Activated CD4-positive, alpha-beta T cell treated with anti-CD3 and anti-CD28 coated beads, Interleukin-2, amount 50 U/mL, for 4 hours (primary cell): ENCODE data around the gene ZFP57.

ENCODE experiments used
- DNase-seq, 2 experiments: peaks; one replicate each; pipeline ENCODE4 v3.0.0-alpha.2; 2020

The ZFP57 gene

DNA sequence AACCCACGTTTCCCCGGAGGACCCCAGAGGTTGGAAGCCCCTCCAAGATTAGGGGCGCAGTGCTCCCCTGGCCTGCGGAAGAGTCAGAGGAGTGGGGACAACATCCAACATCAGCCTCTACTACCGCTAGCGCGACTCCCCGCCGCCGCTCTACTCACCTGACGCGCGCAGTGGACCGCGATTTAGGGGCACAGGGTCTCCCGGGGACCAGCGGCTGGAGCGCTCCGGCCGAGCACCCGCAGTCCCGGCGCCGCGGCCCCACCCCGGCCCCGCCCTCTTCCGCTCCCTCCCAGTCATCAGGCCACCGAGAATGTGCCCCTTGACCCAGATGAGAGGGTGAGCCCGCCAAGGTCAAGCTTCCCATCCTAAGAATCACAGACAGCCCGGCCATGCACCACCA lies at the start of gene ZFP57:
Gene ZFP57 (minus strand): TSS at position 249 of the 400 bp plus-strand sequence. CDS start 4,149 bp downstream, outside the sequence.
- no peak for DNase-seq

DNA sequence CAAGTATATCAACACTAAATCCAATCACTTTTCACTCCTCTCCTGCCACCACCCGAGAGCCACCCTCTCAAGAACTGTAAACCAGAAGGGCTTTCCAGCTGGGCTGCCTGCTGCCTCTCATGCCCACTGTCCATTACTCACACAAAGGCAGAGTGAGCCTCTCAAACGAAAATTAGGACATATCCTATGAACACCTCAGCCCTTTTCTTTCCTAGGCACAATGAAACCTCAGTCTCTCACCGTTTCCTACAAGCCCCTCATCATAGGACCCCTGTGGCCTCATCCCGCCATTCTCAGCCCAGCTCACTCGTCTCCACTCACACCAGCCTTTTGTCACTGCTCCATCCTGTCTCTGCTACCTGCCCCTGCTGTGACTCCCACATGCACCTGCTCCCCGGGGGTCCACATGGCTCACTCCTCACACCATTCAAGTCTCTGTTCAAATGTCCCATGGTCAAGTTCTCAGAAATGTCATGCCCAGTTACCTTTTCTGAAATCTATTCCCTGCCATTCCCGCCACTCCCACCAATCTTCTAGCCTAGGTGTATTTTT lies 49.7 kb upstream of the ZFP57 start:
- no peak for DNase-seq

- DNase-seq: no peak
These were observed 48.9 kb upstream of the ZFP57 start for GRCh38 chr6:29729774-29730328.

DNA sequence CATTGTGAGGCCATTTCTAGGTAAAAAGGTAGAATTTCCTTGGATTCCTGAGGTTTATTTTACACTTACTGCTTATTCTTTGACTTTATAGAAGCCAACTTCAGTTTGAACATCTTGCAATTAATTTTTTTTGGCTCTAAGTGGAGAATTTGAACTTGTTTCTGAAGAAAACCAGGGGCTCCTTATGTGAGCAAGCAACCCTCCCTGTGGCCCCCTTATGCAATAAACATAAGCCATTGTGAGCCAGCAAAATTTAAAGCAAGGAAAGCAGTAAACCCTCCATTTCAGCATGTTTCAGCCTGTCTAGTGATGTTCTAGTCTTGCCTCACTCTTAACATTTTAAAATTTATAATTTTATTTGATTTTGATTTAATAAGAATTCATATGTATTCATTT lies 47.9 kb upstream of the ZFP57 start:
- no peak for DNase-seq

DNA sequence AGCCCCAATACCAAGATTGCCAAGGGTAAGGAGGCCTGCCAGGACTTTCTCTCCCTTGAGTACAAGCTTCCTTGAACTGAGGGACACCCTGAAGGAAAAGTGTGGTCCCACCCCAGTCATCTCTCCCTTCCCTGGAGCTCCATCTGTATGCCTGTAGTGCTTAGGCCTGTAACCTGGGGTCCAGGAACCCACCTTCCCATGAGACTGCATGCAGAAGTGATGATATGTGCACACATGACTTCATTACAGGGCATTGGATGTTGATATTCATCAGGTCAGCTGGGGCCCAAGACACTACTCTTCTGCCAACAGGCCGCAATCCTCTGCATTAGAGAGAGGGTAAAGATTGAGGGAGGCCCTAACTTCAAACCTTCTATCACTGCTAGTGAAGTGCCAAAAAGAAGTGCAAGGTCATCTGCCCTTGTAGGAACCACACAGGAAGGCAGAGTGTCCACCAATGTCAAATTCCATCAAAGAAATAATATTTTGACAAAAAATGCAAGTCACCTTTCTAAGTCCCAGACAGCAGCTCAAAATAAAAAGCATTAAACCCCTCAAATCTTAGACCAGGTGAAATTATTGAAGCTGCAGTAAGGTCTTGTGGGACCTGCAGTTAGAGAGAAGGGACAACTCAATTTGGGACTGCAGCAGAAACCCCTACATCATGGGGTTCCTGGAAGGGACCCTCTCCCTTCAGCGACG lies 47.4 kb upstream of the ZFP57 start:
- DNase-seq: no peak

DNA sequence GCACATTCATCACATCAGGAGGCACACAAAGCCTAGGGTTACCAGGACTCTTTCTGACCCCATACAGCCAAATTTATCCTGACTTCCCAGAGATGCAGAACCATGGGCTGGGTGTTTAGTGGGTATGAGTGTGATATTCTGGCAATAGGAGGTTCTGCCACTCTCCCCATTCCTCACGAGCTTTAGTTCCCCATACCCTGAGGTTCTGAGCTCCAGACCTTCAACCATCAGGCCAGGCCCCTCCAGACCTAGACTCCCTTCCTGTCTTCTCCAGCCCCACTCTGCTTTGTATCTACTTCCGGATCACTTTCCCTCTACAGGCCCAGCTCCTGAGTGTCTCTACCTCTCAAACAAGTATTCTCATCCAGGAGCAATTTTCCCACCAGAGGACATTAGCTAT lies 46.7 kb upstream of the ZFP57 start:
- DNase-seq: no peak

- DNase-seq: no peak
These were observed 45.7 kb upstream of the ZFP57 start for GRCh38 chr6:29726571-29727194.

DNA sequence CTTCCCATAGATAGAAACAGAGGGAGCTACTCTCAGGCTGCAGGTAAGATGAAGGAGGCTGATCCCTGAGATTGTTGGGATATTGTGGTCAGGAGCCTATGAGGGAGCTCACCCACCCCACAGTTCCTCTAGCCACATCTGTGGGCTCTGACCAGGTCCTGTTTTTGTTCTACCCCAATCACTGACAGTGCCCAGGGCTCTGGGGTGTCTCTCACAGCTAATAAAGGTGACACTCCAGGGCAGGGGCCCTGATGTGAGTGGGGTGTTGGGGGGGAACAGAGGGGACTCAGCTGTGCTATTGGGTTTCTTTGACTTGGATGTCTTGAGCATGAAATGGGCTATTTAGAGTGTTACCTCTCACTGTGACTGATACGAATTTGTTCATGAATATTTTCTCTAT lies 45.0 kb upstream of the ZFP57 start:
- DNase-seq: no peak

DNA sequence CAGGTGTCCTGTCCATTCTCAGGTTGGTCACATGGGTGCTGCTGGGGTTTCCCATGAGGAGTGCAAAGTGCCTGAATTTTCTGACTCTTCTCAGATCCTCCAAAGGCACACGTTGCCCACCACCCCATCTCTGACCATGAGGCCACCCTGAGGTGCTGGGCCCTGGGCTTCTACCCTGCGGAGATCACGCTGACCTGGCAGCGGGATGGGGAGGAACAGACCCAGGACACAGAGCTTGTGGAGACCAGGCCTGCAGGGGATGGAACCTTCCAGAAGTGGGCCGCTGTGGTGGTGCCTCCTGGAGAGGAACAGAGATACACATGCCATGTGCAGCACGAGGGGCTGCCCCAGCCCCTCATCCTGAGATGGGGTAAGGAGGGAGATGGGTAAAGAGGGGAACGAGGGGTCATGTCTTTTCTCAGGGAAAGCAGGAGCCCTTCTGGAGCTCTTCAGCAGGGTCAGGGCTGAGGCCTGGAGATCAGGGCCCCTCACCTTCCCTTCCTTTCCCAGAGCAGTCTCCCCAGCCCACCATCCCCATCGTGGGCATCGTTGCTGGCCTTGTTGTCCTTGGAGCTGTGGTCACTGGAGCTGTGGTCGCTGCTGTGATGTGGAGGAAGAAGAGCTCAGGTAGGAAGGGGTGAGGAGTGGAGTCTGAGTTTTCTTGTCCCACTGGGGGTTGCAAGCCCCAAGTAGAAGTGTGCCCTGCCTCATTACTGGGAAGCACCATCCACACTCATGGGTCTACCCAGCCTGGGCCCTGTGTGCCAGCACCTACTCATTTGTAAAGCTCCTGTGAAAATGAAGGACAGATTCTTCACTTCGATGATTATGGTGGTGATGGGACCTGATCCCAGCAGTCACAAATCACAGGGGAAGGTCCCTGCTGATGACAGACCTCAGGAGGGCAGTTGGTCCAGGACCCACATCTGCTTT lies 44.3 kb upstream of the ZFP57 start:
- DNase-seq: no peak

DNA sequence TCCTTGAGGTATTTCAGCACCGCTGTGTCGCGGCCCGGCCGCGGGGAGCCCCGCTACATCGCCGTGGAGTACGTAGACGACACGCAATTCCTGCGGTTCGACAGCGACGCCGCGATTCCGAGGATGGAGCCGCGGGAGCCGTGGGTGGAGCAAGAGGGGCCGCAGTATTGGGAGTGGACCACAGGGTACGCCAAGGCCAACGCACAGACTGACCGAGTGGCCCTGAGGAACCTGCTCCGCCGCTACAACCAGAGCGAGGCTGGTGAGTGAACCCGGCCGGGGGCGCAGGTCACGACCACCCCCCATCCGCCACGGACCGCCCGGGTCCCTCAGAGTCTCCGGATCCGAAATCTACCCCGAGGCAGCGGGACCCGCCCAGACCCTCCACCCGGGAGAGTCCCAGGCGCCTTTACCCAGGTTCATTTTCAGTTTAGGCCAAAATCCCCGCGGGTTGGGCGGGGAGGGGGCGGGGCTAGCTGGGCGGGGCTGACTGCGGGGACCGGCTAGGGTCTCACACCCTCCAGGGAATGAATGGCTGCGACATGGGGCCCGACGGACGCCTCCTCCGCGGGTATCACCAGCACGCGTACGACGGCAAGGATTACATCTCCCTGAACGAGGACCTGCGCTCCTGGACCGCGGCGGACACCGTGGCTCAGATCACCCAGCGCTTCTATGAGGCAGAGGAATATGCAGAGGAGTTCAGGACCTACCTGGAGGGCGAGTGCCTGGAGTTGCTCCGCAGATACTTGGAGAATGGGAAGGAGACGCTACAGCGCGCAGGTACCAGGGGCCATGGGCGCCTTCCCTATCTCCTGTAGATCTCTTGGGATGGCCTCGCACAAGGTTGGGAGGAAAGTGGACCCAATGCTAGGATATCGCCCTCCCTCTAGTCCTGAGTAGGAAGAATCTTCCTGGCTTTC lies 43.0 kb upstream of the ZFP57 start:
- peak; percentile 80 for DNase-seq

DNA sequence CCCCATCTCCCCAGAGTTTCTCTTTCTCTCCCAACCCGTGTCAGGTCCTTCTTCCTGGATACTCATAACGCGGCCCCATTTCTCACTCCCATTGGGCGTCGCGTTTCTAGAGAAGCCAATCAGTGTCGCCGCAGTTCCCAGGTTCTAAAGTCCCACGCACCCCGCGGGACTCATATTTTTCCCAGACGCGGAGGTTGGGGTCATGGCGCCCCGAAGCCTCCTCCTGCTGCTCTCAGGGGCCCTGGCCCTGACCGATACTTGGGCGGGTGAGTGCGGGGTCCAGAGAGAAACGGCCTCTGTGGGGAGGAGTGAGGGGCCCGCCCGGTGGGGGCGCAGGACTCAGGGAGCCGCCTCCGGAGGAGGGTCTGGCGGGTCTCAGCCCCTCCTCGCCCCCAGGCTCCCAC lies 42.3 kb upstream of the ZFP57 start, which contains the start of gene HLA-F:
Gene HLA-F (plus strand): TSS at position 173 of the 404 bp plus-strand sequence. CDS start 30 bp downstream, at position 203.
- peak; percentile 79 to 80 for DNase-seq

DNA sequence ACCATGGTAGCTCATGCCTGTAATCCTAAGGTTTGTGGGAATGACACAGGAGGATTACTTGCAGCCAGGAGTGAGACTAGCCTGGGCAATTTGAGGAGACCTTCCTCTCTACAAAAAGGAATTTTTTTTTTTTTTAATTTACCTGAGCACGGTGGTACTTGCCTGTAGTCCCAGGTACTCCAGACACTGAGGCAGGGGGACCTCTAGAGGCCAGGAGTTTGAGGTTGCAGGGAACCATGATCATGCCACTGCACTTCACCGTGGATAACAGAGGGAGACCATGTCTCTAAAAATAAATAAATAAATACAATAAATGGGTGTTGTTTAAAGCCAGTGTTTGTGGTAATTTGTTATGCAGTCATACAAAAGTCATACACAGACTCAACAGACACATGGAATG lies 39.9 kb upstream of the ZFP57 start:
- no peak for DNase-seq

- DNase-seq: no peak
These were observed 29.5 kb upstream of the ZFP57 start for GRCh38 chr6:29710281-29710941.

- no peak for DNase-seq
These were observed 28.2 kb upstream of the ZFP57 start for GRCh38 chr6:29709188-29709587.

- DNase-seq: no peak
These were observed 27.7 kb upstream of the ZFP57 start for GRCh38 chr6:29708432-29709179.

DNA sequence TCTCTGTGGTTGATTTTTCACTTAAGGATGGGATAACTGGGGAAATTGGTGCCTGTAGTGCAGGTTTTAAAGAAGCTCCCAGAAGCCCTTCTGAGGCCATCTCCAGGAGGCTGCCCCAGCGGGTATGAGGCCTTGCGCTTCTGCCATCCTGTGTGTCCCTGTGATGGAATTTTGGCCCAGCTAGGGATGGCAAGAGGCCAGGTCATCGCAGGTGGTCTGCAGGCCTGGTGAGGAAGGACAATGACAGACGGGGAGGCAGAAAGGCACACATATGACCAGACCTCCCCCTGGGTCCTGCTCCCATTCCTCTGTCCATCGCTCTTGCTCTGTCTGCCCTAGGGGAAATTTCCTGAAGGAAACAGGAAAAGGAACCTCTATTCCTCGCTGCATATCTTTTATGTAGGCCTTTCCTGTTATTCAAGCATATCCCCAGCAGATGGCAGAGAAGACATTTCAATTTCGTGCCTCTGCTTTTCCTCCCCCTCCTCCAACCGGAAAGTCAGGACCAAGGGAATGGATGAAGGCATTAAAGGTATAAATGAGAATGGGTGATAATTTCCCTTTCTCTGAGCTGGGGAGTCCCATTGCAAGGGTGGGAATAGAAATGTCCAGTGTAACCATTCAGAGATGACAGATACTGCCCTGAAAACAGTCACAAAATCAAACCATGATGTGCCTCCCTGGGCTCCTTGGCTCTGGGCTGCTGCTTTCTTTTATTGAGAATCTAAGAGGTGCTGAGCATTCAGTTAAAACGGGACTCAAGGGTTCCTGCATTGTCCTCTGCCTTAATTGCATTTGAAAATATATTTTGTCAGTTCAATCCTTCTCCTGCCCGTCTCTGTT lies 24.7 kb upstream of the ZFP57 start:
- no peak for DNase-seq

DNA sequence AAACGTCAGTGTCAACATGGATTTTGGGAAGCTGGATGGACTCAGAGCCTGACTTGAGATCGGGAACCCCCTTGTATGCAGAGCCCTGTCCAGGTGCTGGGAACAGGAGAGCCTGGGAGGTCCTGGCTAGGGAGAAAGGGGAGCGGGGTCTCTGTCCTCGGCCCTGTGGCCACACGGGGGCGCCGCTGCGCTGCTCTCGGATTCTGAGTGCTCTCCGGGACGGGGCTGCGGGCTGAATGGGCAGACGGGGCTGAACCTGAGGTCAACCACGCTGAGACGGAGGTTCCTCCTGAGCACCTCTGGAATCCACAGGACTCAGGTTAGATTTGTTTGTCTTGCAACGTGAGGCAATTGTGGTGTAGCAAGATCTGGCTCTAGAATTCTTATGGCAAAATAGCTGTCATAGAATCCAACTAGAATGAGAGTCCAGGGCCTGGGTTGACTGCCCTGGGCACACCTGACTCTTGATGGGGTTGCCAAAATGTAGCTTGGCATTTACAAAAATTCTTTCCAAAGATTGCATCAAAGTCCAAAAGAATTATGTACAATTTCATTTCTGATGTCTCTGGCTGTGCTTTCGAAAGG lies 21.7 kb upstream of the ZFP57 start:
- DNase-seq: peak; percentile 75 to 79

DNA sequence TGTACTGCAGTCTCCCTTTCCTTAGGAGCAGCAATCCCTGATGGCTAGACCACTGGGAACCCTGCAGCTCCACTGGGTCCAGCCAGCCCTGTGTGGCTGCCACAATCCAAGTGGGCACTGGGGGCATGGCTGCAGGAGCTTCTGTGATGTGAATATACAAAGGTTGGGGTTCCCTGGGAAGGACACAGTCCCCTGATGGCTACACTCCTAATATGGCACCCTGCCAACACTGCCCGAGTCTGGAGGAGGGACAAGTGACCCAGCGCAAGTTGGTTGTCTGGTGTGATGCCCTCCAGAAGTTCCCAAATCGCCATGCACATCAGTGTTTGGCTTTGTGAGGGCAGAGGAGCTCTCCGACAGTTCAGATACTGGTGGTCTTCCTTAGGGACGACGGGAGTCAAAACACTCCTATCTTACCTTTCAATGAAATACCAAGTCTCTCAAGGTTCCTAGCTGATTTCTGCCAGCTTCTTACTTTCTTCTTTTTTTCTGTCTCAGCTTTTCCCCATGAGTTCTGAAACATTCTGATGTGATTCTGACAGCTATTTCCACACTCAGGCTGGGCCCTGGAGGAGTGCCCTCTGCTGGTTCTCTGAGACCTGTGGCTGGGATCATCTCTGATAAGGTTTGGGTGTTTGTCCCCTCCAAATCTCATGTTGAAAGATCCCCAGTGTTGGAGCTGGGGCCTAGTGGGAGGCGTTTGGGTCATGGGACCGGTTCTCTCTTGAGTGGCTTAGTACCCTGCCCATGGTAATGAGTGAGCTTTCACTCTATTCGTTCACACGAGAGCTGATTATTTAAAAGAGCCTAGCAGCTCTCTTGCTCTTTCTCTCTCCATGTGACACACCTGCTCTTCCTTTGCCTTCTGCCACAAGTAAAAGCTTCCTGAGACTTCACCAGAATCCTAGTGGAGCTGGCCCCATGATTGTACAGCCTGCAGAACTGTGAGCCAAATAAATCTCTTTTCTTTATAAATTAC lies 15.5 kb upstream of the ZFP57 start:
- no peak for DNase-seq
